CD4-positive, alpha-beta T cell treated with Interleukin-15 for 4 hours (primary cell): ENCODE results near the gene WASHC2A.
"Not testable (repeated sequence)": the region's sequence is repeated elsewhere in the genome, so short reads cannot be mapped to it uniquely, and the experiment has no call there.

Experiments
- DNase-seq: peaks from one replicate; pipeline ENCODE4 v3.0.0-alpha.2; 2020; ENCODE audit warnings: low spot score

The WASHC2A gene

DNA sequence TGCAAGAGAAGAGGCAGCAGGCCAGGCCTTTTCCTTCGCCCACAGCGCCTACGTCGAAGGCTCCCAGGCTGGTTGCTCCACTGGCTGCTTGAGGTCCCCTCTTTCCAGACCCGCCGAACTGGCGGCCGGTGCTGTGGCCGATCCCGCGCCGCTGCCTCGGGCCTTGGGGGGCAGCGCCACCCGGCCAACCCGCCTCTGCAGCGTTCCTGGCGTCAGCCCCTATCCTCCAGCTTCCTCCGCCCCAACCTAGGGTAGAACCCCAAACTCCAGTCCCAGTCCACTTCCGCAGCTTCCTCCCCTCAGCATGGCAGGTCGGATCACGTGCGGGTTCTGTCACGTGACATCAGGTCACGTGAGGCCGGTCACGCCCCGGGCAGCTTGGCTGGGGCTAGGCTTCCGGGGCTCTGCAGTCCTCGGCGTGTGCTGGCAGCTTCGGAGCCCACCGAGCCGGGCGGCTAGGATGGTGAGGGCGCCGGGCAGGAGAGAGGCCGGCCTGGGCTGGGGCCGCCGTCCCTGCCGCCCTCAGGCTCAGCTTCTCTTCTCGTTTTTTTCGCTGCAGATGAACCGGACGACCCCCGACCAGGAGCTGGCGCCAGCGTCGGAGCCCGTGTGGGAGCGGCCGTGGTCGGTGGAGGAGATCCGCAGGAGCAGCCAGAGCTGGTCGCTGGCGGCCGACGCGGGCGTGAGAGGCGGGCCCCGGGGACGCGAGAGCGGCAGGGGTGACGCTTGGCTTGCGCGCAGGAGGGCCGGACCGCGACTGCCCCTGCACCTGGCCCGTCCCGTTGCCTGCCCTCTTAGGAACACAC lies at the start of gene WASHC2A:
WASHC2A (plus strand) TSS at position 409 of the 806 bp plus-strand sequence; CDS start at position 461, 52 bp downstream.
- peak; percentile 85 for DNase-seq

DNA sequence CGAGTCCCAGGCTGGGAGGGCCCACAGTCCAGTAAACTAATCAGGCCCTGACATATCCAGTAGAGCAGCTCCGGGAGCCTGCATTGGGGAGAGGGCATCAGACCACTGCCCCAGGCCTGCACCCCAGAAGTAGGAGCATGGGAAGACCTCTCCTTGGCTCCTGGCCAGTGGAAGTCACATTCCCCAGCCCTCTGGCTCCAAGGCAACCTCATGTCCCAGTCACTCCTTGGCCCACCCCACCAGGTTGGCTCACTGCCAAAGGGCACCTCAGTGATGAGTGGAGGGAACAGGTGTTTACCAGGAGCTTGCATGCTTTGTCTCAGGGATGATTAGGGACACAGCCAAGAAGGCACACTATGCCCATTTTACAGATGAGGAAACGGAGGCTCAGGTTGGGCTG lies 48.5 kb upstream of the WASHC2A start:
- DNase-seq, result not testable (repeated sequence)

DNA sequence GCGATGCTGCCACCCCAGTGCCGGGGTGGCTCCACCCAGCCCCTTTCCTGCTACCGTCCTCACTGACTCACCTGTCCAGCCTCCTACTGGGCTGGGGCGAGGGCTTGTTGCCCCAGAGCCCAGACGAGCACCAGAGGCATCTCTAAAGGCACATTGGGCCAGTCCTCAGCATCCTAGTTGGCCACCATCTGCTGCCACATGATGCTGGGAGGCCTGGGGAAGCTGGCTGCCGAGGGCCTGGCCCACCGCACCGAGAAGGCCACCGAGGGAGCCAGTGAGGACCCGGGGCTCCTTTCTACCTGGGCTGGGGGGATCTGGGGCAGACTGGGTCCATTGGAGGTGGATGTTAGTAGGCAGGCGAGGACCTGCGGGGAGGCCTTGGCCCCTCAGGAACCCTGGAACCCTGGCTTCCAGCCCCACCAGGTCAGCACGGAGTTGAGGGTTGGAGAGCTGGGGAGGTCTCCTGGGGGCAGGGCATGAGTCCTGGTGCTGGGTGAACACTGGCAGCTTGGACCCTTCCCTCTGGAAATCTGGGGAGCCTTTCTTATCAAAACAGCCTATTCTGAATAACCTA lies 47.2 kb upstream of the WASHC2A start:
- DNase-seq, result not testable (repeated sequence)

- DNase-seq, result no peak
Measured at GRCh38 chr10:50021646-50022045, 46.1 kb upstream of the WASHC2A start.

DNA sequence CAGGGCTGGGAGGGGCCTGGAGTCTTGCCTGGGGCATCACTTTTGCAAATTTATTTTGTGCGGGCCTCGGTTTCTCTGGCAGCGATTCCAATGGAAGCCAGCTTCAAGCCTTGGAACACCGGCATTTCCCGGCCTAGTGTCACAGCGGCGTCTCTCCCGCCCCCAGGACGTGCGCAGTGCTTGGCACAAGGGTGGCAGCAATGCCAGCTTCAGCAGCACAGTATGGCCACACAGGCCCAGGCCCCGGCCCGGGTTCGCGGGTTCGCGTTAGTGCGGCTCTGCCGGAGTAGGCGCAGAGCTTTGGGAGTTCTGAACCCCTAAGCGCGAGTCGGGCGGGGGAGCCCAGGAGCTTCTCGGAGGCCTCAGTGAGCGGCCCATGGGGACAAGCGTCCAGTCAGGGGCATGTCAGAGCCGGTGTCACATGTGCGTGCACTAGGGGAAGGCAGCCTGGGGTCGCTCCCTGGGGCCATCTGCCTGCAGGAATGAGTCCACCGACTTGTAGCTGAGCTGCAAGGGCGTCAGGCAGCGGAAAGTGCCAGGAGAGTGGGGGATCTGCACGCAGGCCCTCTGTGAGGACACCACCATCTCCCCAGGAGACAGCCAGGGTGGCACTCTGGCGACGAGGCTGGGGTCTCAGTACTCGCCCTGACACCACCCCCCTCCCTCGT lies 42.9 kb upstream of the WASHC2A start:
- not testable (repeated sequence) for DNase-seq

DNA sequence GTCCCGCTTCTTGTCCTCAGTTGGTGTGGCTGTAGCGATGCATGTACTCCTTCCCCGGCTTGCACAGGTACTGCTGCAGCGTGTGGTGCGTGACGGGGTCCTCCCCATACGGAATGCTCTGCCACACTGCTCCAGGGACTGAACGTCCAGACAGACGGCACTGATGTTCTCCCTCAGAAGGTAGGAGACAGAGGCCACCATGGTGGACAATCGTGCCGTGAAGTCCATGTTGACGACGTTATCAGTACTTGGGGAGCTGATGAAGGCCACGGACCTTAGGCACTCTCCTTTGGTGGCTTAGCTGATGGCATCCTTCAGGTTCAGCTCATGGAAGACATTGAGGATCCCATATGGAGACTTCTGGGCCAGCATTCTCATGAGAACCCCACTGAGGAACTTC lies 42.1 kb upstream of the WASHC2A start:
- no peak for DNase-seq

DNA sequence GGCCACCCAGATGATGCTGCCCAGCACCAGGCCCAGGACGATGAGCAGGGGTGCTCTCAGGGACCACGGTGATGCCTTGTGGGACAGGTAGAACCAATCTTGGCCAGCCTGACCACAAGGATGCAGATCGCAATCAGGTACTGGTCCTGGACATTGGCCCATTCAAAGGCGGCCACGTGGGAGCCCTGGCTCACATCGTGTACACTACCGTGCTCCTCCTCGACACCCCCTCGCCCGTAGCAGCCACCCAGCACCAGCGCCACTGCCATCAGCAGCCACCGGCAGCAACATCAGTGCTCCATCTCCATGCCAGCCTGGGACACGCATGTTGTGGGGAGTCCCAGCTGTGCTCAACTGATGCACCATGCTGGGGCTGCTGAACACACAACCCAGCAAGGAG lies 40.6 kb upstream of the WASHC2A start:
- DNase-seq, result no peak

GRCh38 chr10:50033481-50033880 lies 34.3 kb upstream of the WASHC2A start:
- no peak for DNase-seq

GRCh38 chr10:50035337-50035736 lies 32.4 kb upstream of the WASHC2A start:
- not testable (repeated sequence) for DNase-seq

DNA sequence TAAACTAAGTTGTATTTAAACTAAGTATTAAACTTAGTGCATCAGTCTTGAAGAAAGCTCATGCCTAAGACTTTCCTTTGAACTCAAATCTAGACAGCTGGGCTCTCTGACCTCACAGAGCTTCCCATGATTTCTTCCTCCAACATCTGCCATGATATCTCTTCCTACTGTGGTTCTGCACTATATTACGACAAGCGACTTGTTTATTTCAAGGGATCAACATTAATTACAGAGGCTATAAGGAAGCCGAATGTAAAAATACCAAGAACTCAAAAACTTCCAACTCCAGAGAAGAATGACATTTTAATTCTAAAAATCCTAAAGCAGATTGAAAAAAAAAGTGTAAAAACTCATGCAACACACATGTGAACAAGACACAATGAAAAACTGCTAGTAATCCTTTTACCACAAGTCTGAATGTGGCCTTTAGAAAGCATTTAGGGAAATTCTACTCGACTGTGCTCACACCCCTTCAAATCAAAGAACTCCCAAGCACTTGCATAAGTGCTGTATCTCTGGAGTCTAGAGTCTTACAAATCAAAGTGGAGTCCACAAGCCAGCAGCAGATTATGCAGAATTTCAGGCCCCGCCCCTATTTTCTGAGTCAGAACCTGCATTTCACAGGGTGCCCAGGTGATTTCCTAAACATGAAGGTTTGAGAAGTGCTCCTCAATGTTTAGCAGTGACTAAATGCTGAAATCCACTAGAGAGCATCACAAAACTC lies 22.7 kb upstream of the WASHC2A start:
- no peak for DNase-seq

GRCh38 chr10:50046457-50046856 lies 21.3 kb upstream of the WASHC2A start:
- DNase-seq, result not testable (repeated sequence)

GRCh38 chr10:50047594-50047993 lies 20.2 kb upstream of the WASHC2A start:
- not testable (repeated sequence) for DNase-seq

DNA sequence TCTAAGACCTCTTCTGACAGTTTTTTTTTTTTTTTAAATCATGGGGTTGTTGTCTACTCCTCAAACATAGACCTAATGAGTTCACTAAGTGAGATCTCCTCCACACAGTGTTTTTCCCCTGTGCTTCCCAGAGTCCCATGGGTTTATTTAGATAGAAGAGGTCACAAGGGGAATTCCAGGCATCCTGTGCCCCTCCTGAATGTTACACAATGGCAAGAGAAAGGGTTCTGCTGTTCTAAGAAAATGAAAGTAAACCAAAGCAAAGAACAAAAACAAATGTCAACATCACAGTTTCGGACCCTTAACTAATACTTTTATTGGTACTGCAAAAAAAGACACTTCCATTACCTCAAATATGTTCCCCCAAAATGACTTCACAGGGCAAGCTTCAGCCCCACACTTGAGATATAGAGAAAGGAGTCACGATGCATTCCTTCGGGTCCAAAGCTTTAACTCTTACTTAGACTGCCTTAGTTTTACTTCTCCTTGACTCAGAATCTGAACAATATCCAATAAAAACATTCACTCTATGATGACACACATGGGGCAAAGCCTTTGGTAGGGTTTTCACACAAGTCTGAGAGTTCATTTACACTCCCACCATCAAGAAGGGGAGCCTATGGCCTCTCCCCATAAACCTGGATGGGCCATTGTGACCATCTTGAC lies 15.6 kb upstream of the WASHC2A start:
- not testable (repeated sequence) for DNase-seq

DNA sequence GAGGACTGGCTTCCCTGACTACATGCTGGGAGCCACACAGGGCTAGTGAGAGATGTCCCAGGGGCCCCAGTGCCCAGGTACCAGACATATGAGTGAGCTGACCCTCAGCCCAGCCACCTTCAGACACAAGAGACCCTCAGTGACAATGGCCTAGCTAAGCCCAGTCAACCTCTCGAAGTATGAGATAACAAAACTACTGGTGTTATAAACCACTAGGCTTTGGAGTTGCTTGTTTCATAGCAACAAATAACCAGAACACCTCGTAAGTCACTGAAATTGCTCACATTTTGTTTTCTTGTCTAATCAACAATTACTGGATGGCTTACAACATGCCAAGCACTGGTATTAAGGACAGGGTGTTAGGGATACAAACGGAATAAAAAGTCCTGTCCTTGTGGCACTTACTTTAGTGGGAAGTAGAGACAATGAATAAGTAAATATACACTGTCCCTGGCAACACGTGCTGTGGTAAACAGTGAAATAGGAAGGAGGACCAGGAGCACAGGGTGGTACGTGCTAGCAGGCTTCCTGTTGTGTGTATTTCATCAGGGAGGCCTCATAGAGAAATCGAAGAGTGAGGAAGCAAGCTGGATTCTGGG lies 14.9 kb upstream of the WASHC2A start:
- not testable (repeated sequence) for DNase-seq

DNA sequence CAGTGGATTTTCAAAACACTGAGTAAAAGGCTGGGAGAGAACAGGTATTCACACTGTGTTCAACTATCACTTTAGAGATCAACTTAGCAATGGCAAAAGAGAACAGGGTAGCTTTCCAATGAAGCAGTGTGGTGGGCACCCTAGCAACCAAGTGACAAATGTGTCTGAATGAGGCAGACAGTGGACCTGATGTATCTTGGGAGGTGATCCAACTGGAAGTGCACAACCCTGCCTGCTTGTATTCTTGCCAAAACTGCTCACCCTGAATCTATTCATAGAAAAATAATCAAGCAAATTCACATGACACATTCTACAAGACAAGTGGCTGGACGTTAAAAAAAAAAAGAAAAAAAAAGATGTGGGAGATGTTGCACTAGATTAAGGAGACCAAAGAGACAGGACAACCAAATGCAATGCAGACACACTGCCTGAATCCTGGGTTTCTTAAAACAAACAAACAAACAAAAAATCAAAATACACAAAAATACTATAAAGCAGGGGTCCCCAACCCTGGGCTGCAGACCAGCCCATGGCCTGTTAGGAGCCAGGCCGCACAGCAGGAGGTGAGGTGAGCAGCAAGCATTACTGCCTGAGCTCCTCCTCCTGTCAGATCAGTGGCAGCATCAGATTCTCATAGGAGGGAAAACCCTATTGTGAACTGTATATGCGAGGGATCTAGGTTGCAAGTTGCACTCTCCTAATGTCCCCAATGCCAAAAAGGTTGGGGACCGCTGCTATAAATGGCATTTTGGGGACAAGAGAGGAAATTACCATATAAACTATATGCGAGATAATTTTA lies 12.1 kb upstream of the WASHC2A start:
- not testable (repeated sequence) for DNase-seq

- not testable (repeated sequence) for DNase-seq
Measured at GRCh38 chr10:50056654-50057053, 11.1 kb upstream of the WASHC2A start.

DNA sequence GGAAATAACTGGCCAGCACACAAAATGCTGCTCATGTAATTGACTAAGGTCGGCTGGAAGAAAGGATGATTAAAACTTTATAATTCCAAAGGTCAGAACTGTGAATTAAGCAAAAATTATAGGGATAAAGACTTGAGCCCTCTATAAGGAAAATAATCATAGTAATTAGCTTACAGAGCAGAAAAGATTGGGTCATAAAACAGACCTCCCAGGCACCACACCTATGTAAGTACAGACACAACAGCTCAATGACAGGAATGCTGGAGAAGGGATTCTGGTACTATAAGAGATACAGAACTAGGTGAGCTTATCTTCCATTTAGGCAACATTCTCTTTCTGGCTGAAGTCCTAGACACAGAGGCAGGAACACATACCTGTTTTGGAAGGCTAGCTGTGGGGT lies 9.0 kb upstream of the WASHC2A start:
- not testable (repeated sequence) for DNase-seq

- DNase-seq, result not testable (repeated sequence)
Measured at GRCh38 chr10:50059946-50060345, 7.8 kb upstream of the WASHC2A start.

DNA sequence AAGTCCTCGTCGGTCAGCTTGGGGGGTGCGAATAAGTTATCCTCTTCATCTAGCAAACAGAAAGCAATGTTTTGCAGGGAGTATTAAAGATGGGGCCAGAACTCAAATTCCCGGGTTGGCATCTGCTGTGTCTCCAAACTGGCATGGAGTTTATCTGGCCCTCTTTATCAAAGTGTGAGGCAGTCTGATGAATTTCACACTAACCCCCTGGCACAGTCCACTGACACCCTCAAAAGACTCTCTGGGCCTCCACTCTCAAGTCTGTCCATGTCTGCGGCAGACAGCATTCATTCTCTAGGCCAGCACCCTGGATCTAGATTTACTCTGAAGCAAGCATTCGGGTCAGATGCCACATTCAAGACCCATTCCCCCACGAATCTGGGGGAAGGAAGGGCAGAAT lies 6.2 kb upstream of the WASHC2A start:
- not testable (repeated sequence) for DNase-seq

DNA sequence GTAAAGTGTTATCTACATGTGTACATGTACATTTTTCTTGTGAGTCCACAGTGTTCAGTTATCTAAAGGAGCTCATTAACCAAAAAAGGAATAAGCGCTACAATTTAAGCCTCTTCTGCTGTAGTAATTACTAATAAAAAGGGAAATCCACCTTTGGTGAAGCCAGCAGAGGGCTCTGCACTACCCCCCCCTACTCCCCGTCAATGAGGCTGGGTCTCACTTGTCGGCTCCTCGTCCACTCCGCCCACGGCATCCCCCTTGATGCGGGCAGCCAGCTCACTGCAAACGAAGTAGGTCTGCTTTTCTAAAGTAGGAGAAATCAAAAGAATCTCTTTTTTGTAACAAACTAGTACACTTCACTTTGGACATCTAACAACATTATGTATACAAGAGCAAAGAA lies 4.7 kb upstream of the WASHC2A start:
- DNase-seq, result no peak

DNA sequence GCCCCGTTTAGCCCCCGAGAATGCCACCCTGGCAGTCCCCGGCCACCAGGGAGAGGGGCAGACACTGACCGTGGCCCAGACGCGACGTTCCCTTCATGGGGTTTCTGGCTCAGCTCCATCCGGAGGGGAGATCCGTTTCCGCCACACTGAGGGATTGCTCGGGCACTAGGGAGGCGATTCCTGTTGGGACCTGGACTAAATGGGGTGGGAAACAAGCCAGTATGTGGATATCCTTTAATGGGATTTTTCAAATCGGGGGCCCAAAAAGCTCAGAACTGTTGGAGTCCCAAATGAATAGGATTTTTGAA lies 552 bp downstream of the WASHC2A start:
- DNase-seq, result not testable (repeated sequence)
